ENCODE data around the gene PRSS36.
A peak's percentile ranks its signal among the peaks of the same experiment; 100 is the strongest.

Gene PRSS36

GRCh38 chr16:31185339-31185738, 35.5 kb upstream of the PRSS36 start:
- Histone ChIP-seq H3K9ac (ENCODE audit: low read depth, low read length) (no peak overlapping the region), H3K9me3 (ENCODE audit: insufficient read depth, low read length, severe bottlenecking) (no peaks in the 10 kb centered on the region), H3K4me2 (ENCODE audit: insufficient read depth, low read length) (peak overlapping the region; percentile 37; the same call in 1 of the 2 replicates), H3K27ac (ENCODE audit: low read length) (no peak overlapping the region), H3K4me3 (ENCODE audit: low read depth in 1 of 2, low read length in 2 of 2) (no peak overlapping the region), H4K20me1 (ENCODE audit: insufficient read depth, low read length) (peaks cover 97% of the 10 kb centered on the region), H3K4me1 (ENCODE audit: insufficient read depth, low read length) (peaks cover 43% of the 10 kb centered on the region), H3K36me3 (ENCODE audit: insufficient read depth, low read length) (peaks cover 96% of the 10 kb centered on the region), H2AFZ (ENCODE audit: low read depth, low read length) (no peak overlapping the region), H3K79me2 (ENCODE audit: insufficient read depth, low read length) (peaks cover 99% of the 10 kb centered on the region), H3K27me3 (ENCODE audit: insufficient read depth, low read length, poor library complexity) (no peaks in the 10 kb centered on the region)
- ATAC-seq (ENCODE audit: insufficient read depth, low read depth) (no peak), DNase-seq (no peak)
- TF ChIP-seq CTCF (IDR thresholded peaks at IDR 0.05; ENCODE audit: borderline replicate concordance, extremely low read depth, low read length, poor library complexity, severe bottlenecking), result no peak
- TF ChIP-seq EZH2 (IDR thresholded peaks at IDR 0.05; ENCODE audit: borderline replicate concordance, low read depth, low read length, severe bottlenecking), result no peak

DNA sequence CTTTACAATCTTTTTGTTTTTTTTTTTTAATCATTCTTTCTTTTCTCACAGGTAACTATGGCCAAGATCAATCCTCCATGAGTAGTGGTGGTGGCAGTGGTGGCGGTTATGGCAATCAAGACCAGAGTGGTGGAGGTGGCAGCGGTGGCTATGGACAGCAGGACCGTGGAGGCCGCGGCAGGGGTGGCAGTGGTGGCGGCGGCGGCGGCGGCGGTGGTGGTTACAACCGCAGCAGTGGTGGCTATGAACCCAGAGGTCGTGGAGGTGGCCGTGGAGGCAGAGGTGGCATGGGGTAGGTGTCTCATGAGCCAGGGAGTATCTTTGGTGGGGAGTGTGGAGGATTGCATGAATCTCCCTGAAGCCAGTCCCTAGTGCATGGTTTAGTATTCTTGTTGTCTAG, 35.0 kb upstream of the PRSS36 start:
- peaks cover 43% of the 10 kb centered on the region for H3K4me1 ChIP-seq (ENCODE audit: insufficient read depth, low read length)
- H4K20me1 ChIP-seq (ENCODE audit: insufficient read depth, low read length), result peaks cover 92% of the 10 kb centered on the region
- no peak for DNase-seq

DNA sequence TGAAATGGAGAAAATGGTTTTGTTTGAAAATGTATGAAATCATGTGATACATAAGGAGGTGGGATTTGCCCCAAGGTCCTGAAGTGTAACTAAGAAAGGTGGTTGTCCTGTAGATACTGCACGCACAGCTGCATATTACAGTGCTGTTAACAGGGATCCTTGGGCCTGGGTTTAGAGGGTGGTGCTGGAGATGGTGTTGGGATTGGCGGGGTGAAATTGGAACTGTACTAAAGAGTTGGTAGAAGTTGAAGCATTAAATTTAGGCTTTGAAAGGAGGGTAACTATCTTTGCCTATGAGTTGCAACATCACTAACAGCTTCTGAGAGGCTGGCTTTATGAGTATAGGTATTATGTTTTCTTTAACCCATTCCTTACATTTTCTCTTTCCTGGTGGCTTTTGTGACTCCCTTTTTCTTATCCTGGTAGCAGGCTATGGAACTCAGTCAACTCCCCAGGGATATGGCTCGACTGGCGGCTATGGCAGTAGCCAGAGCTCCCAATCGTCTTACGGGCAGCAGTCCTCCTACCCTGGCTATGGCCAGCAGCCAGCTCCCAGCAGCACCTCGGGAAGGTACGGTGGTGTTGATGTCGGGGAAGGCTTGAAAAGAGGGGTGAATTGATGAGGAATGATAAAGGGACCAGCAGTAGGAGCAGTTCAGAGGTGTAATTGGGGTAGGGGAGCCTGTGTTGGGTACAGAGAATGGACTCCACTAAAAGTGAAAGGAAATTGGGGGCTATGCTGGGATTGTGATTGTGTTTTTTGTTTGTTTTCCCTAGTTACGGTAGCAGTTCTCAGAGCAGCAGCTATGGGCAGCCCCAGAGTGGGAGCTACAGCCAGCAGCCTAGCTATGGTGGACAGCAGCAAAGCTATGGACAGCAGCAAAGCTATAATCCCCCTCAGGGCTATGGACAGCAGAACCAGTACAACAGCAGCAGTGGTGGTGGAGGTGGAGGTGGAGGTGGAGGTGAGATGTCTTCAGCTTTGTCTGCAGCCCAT, 33.9 kb upstream of the PRSS36 start:
- Histone ChIP-seq H2AFZ (ENCODE audit: low read depth, low read length) (no peak overlapping the region), H3K79me2 (ENCODE audit: insufficient read depth, low read length) (peaks cover 95% of the 10 kb centered on the region), H3K9ac (ENCODE audit: low read depth, low read length) (peak overlapping the region; percentile 91; the same call in 1 of the 2 replicates), H3K4me2 (ENCODE audit: insufficient read depth, low read length) (peak overlapping the region; percentile 98), H3K36me3 (ENCODE audit: insufficient read depth, low read length) (peaks cover 80% of the 10 kb centered on the region), H3K9me3 (ENCODE audit: insufficient read depth, low read length, severe bottlenecking) (no peaks in the 10 kb centered on the region), H4K20me1 (ENCODE audit: insufficient read depth, low read length) (peaks cover 80% of the 10 kb centered on the region), H3K27me3 (ENCODE audit: insufficient read depth, low read length, poor library complexity) (no peaks in the 10 kb centered on the region), H3K4me1 (ENCODE audit: insufficient read depth, low read length) (peaks cover 50% of the 10 kb centered on the region), H3K4me3 (ENCODE audit: low read depth in 1 of 2, low read length in 2 of 2) (peak overlapping the region in 1 of 2 experiments; percentile 87; a peak in 2 of 4 replicates), H3K27ac (ENCODE audit: low read length) (no peak overlapping the region)
- TF ChIP-seq CTCF (IDR thresholded peaks at IDR 0.05; ENCODE audit: borderline replicate concordance, extremely low read depth, low read length, poor library complexity, severe bottlenecking) (no peak), EZH2 (IDR thresholded peaks at IDR 0.05; ENCODE audit: borderline replicate concordance, low read depth, low read length, severe bottlenecking) (no peak)
- DNase-seq (no peak), ATAC-seq (ENCODE audit: insufficient read depth, low read depth) (no peak)

More for the DNA sequence above, 35.0 kb upstream of the PRSS36 start:
- Histone ChIP-seq H3K9ac (ENCODE audit: low read depth, low read length) (no peak overlapping the region), H3K27me3 (ENCODE audit: insufficient read depth, low read length, poor library complexity) (no peaks in the 10 kb centered on the region), H3K9me3 (ENCODE audit: insufficient read depth, low read length, severe bottlenecking) (no peaks in the 10 kb centered on the region), H3K27ac (ENCODE audit: low read length) (no peak overlapping the region), H3K4me2 (ENCODE audit: insufficient read depth, low read length) (peak overlapping the region; percentile 37; the same call in 1 of the 2 replicates), H2AFZ (ENCODE audit: low read depth, low read length) (no peak overlapping the region), H3K4me3 (ENCODE audit: low read depth in 1 of 2, low read length in 2 of 2) (no peak overlapping the region), H3K79me2 (ENCODE audit: insufficient read depth, low read length) (peaks cover 98% of the 10 kb centered on the region), H3K36me3 (ENCODE audit: insufficient read depth, low read length) (peaks cover 92% of the 10 kb centered on the region)
- TF ChIP-seq CTCF (IDR thresholded peaks at IDR 0.05; ENCODE audit: borderline replicate concordance, extremely low read depth, low read length, poor library complexity, severe bottlenecking), result no peak
- no peak for TF ChIP-seq EZH2 (IDR thresholded peaks at IDR 0.05; ENCODE audit: borderline replicate concordance, low read depth, low read length, severe bottlenecking)
- ATAC-seq (ENCODE audit: insufficient read depth, low read depth), result no peak

Measured in DND-41 (cell line).